HTR-8/SVneo (cell line): ENCODE measurements around the gene SHF.

ENCODE experiments used
- DNase-seq: peaks from one replicate; pipeline ENCODE4 v3.0.0; 2011; ENCODE audit warnings: low spot score, mixed read lengths; ENCODE audit not compliant: insufficient read length
- FAIRE-seq: peaks from 2 replicates; lab custom pipeline; 2011; peaks lifted over from hg19 to GRCh38; lab: Jason Lieb, UNC

Gene SHF

DNA sequence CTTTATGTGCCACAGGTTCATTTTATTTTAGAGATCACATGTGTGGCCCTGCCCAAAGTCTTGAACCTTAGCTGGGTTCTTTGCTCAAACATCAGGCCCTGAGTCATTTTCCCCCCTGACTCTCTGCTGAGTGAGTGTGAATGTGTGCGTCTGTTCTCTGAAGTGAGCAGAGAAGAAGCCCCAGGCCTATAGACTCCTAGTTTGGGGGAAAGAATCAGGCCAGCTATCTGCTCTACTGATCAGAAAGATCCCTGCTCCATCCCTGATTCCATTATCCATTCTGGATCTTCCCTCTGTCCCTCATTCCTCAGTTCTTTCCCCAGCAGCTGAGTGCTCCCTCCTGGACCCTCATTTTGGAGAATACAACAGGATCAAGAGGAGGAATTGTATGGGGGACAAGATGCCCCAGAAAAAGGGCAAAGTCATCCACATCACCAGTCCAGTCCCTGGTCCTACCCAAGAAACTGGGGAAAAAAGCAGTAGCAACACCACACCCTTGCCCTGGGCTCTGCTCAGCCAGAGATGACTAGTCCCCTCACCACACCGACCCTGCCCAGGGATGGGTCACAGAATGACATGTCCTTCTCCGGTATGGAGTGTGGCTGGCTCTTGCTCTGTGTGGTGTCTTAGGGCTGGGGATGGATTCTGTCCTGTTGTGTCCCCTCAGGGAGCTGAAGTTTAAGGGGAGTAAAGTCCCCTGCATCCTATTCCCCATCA lies 54.8 kb downstream of the SHF start:
- no peak for FAIRE-seq

DNA sequence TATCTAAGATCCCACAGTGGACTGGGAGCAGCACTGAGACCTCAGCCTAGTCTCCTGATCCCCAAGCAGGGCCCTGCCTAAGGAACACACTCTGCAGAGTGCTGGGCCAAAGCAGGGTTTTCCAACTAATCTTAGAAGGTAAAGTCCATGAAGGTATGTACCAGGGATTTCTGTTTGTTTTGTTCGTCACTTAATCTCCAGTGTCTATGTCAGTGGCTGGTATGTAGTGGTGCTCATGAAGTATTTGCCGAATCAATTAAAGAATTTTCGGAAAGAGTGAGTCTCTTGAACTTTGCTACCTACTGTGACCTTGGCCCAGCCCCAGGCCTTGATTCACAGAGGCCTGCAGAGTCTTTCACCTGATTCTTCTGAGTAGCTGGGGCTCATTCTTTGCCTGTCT lies 56.3 kb downstream of the SHF start:
- DNase-seq (no peak), FAIRE-seq (no peak)

More for the DNA sequence above, 54.8 kb downstream of the SHF start:
- DNase-seq, result no peak

DNA sequence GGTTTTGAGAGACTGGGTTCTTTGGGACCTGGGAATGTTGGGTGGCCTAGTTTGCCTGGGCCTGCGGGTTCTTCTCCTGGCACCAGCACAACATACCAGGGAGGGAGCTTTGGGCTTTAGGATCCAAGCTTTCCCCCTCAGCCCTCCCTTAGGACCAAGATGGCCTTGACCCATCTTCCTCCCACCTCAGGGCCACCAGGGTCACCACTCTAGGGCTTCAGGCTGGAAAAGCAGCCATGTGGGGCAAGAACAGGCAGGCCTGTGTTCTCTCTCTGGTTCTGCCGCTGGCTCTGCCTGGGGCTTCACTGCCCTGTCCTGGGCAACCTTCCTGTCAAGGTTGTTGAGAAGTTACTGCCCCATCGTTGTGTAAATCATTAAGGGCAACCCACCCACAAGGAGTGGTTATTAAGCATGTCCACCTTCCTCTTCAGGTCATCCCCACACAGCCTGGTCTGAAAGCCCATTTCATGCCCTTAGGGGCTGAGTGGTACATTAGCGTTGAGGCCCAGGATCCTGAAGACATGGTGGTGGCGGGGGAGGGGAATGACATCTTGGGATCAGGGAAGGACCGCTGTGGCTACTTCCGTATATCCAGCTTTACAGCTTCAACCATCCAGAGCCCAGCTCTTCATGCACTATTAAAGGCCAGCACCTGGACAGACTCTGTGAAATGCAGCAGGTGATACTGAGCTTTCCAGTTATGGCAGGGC lies 57.3 kb downstream of the SHF start:
- DNase-seq (no peak), FAIRE-seq (no peak)

DNA sequence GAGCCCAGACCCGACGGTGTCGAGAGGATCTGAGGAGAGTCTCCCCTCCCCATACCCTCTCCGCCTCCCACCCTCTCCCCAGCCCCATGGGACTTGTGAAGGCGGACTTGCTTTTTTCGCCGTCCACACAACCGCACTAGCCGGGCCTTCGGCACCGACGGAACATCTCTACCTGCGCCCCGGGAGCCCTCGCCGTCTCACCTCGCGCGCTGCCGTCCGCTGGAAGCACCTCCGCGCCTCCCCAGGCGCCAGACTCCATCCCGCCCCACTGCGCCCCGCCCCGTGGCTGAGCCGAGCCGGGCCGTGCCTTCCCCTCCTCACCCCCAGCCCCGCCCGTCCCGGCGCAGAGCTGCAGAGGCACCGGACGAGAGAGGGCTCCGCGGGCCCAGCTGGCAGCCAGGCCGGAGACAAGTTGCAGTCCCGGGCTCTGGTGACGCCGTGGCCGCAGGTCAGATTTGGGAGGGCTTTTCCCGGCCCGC lies 58.1 kb downstream of the SHF start, which contains the start of the genes DUOX1 and DUOXA1:
Gene DUOX1, plus strand, starts transcription at position 344 of the 479 bp plus-strand sequence. CDS start 1,973 bp downstream, outside the sequence.
Gene DUOXA1, minus strand, starts transcription at position 229 of the 479 bp plus-strand sequence. CDS start 6,865 bp downstream, outside the sequence.
- DNase-seq (no peak), FAIRE-seq (no peak)

DNA sequence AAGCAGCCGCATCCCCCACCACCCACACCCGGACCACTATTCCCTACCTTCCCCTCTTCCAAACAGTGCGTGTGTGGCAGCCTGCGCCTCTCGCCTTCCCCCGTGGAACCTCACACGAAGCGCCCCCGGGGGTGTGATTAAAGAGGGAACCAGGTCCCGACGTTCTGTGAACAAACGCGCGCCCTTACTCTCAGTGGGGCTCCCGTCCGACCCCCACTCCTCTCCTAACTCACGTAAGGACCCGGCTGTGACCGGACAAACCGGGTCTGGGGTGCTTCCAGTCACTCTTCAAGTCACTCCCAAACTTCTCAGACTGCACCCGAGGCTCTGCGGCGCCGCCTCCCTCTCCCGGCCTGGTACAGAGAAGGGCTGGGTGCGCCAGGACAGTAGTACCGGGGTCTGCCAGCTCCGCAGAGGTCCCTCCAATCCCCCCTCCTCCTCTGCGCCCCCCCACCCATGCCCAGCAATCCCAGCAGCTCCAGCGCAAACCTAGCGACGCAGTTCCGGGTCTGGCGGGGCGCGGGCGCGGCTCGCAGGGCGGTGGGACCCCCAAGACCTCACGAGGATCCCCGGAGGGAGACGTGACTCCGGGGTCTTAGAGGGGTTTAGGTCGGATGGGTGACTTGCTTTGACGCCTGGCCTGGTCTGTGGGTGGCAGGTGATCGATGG lies 58.7 kb downstream of the SHF start:
- DNase-seq (no peak), FAIRE-seq (no peak)

DNA sequence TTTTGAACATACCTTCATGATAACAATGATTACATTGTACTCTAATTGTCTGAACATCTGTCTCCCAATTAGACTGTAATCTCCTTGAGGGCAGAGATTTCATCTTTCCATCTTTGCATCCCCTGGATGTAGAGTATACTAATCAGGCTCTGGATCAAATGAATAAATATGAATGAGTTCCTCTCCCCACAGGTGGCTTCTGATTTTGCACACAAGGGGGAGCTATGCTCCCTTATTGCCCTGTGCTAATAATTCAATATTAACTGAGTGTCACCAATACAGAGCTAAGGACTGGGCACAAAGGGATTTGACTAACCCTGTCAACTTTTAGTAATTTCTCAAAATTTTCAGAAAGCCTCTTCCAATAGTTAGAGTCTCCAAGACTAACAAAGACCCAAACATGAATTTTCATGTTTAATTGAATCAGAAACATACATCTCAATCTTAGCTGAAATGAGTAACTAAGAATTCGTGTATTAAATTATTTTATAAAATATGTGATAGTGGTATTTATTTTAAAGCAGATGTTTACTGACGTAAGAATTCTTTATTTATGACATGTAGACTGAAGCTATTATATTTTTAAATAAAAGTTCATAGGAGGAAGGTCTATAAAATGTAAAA lies 61.1 kb downstream of the SHF start:
- FAIRE-seq, result peak; percentile 9
- DNase-seq, result no peak

DNA sequence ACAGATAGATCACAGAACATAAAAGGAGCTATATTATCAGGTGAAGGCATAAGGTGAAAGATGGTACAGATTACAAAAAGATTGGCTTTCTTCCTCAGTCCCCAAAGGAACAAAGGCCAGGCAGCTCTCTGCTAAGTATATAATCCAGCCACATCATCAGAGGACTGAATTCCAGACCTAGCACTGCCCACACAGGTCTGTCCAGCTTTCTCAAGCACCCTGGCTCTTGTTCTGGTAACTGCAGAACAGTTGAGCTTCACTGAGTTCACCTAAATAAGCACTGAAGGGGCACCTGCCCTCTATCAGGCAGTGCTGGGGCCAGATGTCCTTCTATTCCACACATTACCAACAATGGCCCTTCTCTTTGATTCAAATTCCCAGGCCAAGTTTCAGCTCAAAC lies 64.4 kb downstream of the SHF start:
- FAIRE-seq (no peak), DNase-seq (no peak)

DNA sequence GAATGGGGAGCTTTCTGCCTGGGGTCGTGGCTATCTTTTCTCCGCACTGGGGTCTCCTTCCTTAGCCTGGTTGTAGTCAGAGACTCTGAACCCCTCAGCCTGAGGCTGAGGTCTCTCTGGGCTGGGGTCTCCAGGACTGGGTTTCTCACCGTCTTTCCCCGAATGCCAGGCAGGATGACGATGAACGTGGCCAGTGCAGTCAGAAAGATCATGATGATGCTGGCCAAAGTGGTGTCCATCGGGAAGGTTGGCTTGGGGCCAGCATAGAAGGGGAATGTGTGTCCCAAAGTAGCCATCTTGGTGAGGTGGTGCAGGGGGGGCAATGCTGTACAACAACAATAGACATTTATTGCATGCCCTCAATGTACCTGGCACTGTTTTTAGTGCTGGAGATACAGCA lies 65.0 kb downstream of the SHF start:
- FAIRE-seq (no peak), DNase-seq (no peak)

DNA sequence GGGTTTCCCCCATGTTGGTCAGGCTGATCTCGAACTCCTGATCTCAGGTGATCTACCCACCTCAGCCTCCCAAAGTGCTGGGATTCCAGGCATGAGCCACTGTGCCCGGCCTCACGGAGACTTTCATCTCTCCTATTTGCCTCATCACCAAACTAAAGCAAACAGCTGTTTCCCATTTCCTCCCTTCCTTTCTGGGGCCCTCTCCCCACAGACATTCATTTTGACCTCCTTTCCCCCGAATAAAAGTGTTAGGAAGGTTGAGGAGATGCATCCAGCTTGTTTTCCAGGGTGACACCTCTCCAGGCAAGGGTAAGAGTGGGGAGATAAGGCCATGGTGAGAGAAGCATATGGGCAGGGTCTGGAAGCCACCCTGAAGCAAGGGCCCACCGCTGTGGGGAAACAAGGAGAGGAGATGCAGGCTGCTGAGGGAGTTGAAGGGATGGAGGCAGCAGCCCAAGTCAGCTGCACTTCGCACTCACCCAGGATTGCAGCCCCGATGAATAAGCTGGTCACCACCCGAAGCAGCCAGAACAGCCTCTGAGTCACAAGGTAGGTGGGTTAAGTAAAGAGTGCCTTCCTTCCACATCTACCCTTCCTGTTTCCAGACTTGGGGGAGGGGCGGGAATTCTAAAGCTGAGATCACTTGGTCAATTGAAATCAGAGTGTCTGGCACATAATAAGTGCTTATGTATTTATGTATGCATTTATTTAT lies 65.9 kb downstream of the SHF start:
- DNase-seq, result peak; percentile 50
- FAIRE-seq, result no peak

DNA sequence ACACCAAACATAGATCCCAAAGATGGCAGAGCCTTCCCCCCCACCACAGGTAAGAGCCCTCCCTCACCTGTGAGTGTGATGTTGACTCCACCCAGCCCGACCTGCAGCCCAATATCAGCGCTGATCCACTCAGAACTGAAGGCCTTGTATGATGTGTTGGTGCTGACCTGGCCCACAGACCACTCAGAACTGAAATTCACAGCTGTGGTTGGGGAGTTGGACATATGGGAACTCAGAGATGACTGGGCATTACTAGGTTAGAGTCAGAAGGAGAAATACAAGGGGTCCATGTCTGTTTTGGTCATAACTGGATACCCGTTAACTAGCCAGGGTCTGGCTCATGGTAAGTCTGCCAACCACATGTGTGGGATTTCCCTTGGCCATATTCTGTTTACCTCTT lies 66.7 kb downstream of the SHF start:
- DNase-seq, result no peak
- no peak for FAIRE-seq

DNA sequence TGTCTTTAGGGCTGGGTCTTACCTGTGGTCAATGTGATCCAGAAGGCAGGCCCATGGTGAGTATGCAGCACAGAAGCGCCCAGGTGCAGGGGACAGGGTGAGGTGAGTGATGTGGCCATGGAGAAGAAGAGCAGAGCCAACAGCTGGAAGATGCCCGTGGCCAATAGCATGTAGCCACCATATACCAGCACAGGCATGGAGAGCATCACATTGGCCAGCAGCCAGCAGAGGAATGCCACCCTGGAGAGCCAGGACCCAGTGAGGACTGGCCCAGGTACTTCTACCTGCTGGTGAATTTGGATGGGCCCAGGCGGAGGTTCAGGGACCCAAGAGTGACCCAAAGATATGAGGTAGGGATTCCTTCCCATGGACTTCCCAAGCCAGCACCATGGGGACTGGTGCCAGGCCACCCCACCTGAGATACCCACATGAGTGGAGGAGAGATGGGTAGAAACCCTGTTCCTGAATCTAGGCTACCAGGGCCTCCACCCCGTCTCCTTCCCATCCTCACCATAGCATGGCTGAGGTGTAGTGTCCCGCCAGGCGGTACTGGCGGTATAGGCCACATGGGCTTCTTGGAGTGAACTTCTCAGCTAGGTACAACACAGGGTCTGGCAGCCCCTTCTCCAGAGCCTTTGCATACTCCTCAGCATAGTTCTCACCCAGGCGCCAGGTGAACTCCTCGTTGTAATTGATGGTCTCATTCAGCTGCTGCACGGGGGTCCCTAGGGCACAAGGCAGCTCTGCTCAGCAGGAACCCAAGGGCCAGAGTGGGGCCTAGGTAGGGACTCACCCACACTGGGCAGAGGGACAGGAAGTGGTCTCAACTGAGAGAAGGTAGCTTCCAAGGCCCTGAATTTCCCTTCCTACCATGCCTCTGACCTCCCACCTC lies 67.4 kb downstream of the SHF start:
- FAIRE-seq (no peak), DNase-seq (no peak)

DNA sequence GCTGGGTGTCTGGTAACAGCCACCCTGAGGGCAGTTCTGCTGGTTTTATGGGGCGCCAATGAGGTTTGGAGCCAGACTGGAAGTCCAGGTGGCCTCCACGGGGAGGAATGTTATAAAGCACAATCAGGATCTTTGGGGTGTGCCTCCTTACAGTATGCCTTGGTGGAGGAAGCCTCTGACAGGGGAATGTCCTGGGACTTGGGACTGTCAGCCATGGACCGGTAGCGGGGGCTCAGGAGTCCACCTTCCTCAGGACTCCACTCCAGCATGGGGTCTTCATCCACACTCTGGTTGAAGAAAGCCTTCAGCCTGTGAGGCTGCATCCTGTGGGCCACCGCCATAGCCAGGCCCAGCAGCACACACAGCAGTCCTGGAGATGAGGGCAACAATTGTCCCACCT lies 68.8 kb downstream of the SHF start:
- no peak for FAIRE-seq
- no peak for DNase-seq

DNA sequence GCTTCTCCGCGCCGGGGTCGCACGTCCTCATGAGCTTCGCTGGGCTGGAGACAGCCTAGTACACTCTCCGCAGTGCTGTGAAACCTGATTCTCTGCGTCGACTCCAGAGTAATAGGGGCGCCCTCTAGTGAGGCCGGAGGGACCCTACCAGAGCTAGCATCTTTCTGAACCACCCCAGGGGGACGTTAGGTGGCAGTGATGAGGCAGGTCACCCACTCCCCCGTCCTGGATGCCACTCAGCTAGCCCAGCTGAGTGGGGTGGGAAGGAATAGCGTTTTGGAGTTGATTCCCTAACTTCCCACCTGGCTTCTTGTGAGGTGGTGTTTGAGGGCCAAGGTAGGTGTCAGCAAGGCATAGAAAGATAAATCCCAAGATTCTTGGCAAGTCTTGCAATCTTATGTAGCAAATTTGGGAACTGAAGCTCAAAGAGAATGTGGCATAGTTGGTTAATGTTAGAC lies 69.6 kb downstream of the SHF start:
- peak; percentile 59 for FAIRE-seq

DNA sequence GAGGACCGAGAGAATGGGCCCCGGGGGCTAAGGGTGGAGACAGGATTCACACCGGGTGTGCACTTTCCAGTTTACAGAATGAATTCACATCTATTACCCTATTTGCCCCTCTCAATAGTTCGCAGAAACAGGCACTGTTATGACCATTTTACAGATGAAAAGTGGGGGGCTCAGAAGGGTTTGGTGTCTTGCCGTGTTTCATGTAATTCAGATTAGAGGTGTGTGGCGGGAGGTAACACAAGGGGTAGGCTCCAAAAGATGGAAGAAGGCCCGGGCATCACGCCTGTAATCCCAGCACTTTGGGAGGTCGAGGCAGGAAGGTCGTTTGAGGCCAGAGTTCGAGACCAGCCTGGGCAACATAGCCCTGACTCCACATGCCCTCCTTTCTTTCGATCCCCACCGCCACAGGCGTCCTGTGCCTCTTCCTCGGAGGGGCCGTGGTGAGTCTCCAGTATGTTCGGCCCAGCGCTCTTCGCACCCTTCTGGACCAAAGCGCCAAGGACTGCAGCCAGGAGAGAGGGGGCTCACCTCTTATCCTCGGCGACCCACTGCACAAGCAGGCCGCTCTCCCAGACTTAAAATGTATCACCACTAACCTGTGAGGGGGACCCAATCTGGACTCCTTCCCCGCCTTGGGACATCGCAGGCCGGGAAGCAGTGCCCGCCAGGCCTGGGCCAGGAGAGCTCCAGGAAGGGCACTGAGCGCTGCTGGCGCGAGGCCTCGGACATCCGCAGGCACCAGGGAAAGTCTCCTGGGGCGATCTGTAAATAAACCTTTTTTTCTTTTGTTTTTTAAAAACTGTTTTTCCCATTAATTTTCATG lies 70.2 kb downstream of the SHF start:
- FAIRE-seq (no peak), DNase-seq (no peak)

More for the DNA sequence above, 69.6 kb downstream of the SHF start:
- DNase-seq, result peak; percentile 90
